Muscle layer of duodenum (tissue), 2 donors: ENCODE data around the gene ARHGEF4.

Experiments
- H3K27ac ChIP-seq: one replicate; pipeline ENCODE4 v1.7.0; 2013; ENCODE audit warnings: mild to moderate bottlenecking, low read length
- H3K27me3 ChIP-seq: one replicate; pipeline ENCODE4 v1.7.0; 2013; ENCODE audit warnings: low read depth, mild to moderate bottlenecking, control low read depth, low read length
- H3K36me3 ChIP-seq, 2 donors: one replicate each; pipeline ENCODE4 v1.7.0; 2013; ENCODE audit warnings: low read length in 2 of 2, control low read depth in 1 of 2, mild to moderate bottlenecking in 1 of 2; ENCODE audit not compliant: insufficient read depth in 2 of 2, control insufficient read depth in 1 of 2
- H3K4me1 ChIP-seq, 2 donors: one replicate each; pipeline ENCODE4 v1.7.0; 2013; ENCODE audit warnings: low read length in 2 of 2, mild to moderate bottlenecking in 2 of 2, control low read depth in 1 of 2, moderate library complexity in 1 of 2; ENCODE audit not compliant: insufficient read depth in 2 of 2, control insufficient read depth in 1 of 2
- H3K4me3 ChIP-seq, 2 donors: one replicate each; pipeline ENCODE4 v1.7.0; 2013; ENCODE audit warnings: low read length in 2 of 2, low read depth in 1 of 2, mild to moderate bottlenecking in 1 of 2
- H3K9me3 ChIP-seq, 2 donors: one replicate each; pipeline ENCODE4 v1.7.0; 2013; ENCODE audit warnings: low read length in 2 of 2, control low read depth in 1 of 2, mild to moderate bottlenecking in 1 of 2; ENCODE audit not compliant: control insufficient read depth in 1 of 2
- donor health status: healthy.

ARHGEF4 gene, protein sequence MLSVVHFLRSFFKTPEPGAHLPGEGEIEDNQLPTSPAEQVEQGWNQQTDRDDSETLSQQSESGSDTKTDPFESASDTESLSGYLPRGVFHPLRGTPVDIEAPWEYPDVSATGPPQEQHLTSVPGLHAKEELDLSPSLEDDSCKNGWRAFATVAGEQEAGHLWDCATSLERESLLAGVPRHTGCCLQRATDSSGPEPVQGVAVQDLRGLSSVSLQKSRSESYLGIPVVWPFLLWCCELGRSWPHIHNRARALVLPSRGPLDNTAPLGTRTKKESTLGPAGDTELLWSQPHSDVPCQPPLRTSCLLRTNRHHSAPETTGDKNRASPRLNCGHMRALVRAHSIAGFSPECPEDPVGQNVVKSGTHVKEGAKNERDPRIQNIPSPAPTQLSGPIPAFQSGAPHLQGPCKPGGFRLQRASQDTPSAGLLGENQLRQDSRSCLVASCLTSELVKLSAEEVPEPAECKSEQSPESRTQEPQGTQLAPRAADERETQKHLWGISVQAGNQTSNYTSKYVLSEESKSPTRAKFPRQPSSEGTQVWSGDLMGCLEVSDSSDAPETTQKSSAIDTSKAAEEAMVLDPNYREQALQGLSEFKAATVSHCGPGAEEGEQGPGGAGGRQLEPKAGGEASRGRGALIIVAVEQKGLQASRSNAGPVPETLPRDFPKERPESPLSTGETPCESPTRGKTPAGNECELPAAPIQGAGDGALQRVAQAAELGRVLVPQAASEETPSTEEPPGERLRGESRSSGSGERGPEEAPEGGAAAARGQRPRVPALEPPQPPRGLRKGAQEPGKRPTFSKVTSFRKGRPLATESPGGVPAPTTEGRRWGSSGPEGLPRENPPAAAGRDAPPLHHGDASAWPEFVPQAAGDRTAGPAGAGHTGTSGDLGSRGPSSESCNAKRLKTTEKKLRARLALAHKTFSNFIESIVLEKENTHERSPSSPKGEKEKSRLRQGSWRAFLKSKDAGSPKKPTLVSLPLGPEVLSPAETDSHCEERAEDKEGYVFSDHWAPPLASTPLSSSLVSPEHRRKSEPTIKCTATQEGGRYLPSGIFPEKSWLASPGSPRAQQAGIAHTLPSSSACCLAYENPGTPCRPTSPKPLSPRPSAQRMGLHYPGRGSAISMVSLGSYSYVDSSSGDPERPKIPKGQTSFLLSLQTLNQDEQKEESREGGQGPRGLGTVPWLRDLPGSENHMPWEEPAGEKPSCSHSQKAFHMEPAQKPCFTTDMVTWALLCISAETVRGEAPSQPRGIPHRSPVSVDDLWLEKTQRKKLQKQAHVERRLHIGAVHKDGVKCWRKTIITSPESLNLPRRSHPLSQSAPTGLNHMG (N-terminal part only)

DNA sequence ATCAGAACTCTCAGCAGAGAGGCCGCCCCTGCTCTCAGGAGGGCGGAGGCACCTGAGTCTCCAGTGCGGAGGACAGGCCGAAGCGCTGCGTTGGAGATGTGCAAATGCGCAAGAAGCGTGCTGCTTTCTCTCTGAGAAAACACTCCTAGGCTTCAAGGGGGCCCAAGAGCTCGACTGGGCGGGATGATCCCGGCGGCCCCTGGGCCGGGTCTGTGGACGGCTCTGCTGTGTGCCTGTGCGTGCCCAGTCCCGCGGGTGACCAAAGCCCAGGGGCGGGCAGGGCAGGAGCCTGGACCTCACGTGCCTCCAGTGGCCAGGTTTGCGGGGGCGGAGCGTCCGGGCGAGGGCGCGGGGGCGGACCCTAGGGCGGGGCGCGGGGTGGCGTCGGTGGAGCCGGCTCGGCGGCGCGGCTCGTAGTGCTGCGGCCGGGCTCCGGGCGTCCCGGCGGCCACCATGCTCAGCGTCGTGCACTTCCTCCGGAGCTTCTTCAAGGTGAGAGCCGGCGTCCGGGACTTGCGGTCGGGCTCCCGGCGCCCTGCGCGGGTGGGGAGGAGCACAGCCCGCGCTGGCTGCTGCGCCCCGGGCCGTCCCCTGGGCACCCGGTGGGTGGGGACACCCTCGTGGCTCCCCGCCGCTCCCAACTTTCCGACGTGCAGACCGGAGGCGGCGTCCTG lies at the start of gene ARHGEF4:
Gene ARHGEF4, plus strand, starts transcription at position 414 of the 674 bp plus-strand sequence. Its CDS starts 40 bp downstream, at position 454.
- peak within 1 kb of the TSS in 1 of 2 donors; percentile 41 for H3K4me3 ChIP-seq
- H3K27me3 ChIP-seq = peaks cover 17% of the 10 kb centered on the region
- no peak within 1 kb of the TSS for H3K27ac ChIP-seq
- H3K4me1 ChIP-seq = peaks cover 0 to 6% of the 10 kb centered on the region in 2 donors
- H3K36me3 ChIP-seq = no peaks in the 10 kb centered on the region
- H3K9me3 ChIP-seq = no peaks in the 10 kb centered on the region

- Histone ChIP-seq H3K4me3 (no peak overlapping the region), H3K9me3 (no peaks in the 10 kb centered on the region), H3K27ac (no peak overlapping the region), H3K36me3 (no peaks in the 10 kb centered on the region), H3K4me1 (no peaks in the 10 kb centered on the region), H3K27me3 (no peaks in the 10 kb centered on the region)
These were observed 48.9 kb upstream of the ARHGEF4 start for GRCh38 chr2:130787841-130788240.

DNA sequence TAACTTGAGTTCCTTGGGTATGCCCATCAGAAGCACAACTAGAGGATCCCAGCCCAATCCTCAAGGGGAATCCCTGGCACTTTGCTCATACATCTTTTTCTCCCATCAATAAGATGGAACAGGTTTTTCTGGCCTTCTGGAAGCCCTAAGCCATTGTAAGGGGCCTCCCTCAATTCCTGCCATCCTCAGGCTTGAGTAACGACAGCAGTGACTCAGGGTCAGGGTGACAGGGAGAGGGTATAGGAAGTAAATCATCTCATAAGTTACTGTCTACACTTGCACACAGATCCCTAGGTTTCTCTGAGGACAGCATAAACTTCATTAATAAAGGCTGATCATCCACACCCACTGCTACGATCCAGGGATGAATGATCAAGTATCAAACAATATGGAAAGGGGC lies 46.4 kb upstream of the ARHGEF4 start:
- H3K27ac ChIP-seq = no peak overlapping the region
- H3K9me3 ChIP-seq = no peaks in the 10 kb centered on the region
- no peaks in the 10 kb centered on the region for H3K36me3 ChIP-seq
- H3K27me3 ChIP-seq = no peaks in the 10 kb centered on the region
- no peaks in the 10 kb centered on the region for H3K4me1 ChIP-seq
- H3K4me3 ChIP-seq = no peak overlapping the region

DNA sequence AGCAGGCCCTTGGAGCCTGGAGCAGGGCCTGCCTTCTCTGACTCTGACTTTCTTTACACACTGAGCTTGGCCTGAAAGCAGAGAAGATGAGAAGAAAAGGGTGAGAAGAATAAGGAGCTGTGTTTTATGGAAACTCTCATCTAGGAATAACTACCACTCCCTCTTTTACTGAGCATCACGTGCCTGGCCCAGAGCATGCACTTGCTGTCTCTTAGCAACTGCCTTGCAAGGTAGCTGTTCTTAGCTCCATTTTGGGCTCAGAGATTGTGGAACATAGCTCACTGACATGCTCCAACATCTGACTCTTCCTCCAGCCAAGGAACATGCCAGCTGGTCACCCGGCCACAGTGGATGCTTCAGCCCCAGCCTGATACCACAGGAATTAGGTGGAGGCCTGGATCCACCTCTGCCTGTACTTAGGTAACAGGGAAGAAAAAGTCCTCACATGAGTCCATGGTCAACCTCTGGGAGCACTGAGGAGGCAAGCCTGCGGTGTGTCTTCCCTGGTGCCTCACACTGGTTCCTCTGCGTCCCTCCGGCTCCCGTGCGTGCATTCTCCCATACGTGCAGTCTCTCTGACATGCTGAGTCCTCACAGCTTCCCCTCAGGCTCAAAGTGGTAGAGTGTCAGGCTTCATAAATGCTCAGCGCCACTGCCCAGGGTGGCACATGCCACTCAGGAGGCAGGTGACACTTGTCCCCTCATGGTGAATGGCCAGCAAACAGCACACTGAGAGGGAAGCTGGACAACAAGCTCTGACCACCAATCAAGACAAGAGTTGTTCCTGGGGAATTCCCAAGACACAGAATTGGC lies 45.7 kb upstream of the ARHGEF4 start:
- H3K9me3 ChIP-seq = no peaks in the 10 kb centered on the region
- H3K36me3 ChIP-seq = no peaks in the 10 kb centered on the region
- no peaks in the 10 kb centered on the region for H3K4me1 ChIP-seq
- H3K27ac ChIP-seq = no peak overlapping the region
- H3K27me3 ChIP-seq = no peaks in the 10 kb centered on the region
- H3K4me3 ChIP-seq = no peak overlapping the region

GRCh38 chr2:130791617-130791939 lies 45.1 kb upstream of the ARHGEF4 start:
- Histone ChIP-seq H3K27ac (no peak overlapping the region), H3K4me1 (no peaks in the 10 kb centered on the region), H3K9me3 (no peaks in the 10 kb centered on the region), H3K36me3 (no peaks in the 10 kb centered on the region), H3K27me3 (no peaks in the 10 kb centered on the region), H3K4me3 (no peak overlapping the region)

DNA sequence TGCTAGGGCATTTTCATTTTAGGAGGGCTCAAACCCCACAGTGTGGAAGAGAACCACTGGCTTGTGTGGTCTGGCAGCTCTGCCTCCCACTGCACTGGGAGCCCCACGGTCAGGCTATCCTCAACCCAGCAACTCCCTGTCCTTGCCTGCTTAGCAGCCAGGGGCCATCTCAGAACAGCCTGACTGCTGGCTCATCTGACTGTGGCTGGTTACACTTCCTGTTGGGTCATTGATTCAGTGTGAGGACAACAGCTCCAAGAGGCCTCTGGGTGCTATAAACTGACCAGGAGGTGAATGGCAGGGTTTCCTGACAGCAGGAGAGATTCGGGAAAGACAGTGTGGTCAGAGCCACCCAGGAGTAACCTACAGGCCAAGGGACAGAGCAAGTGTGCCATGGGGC lies 41.3 kb upstream of the ARHGEF4 start:
- Histone ChIP-seq H3K9me3 (no peaks in the 10 kb centered on the region), H3K4me3 (no peak overlapping the region), H3K36me3 (no peaks in the 10 kb centered on the region), H3K27me3 (no peaks in the 10 kb centered on the region), H3K4me1 (peaks cover 0 to 7% of the 10 kb centered on the region in 2 donors), H3K27ac (no peak overlapping the region)

DNA sequence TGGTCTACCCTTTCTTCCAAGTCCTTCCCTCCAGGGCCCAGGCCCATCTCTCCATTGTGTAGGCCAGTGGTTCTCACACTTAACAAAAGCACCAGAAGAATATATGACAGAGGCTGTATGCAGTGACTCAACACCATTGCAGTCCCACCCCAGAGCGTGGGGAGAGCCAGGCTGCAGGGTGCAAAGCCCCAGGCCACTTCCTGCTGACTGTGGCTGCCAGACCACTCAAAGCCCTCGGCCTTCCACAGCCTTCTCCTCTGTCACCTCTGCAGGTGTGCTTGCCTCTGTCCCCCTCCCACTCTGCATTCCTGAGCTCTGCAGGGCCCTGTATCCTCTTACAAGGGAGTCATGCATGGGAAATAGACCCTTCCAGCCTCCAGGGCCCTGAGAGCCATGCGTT lies 40.4 kb upstream of the ARHGEF4 start:
- no peak overlapping the region for H3K27ac ChIP-seq
- no peaks in the 10 kb centered on the region for H3K36me3 ChIP-seq
- no peaks in the 10 kb centered on the region for H3K9me3 ChIP-seq
- no peaks in the 10 kb centered on the region for H3K27me3 ChIP-seq
- H3K4me1 ChIP-seq = peaks cover 0 to 7% of the 10 kb centered on the region in 2 donors
- H3K4me3 ChIP-seq = no peak overlapping the region

GRCh38 chr2:130797493-130798435 lies 39.0 kb upstream of the ARHGEF4 start:
- Histone ChIP-seq H3K36me3 (no peaks in the 10 kb centered on the region), H3K27me3 (no peaks in the 10 kb centered on the region), H3K4me1 (peaks cover 0 to 7% of the 10 kb centered on the region in 2 donors), H3K27ac (no peak overlapping the region), H3K9me3 (no peaks in the 10 kb centered on the region), H3K4me3 (peak overlapping the region; percentile 74 to 90)

- Histone ChIP-seq H3K27me3 (no peaks in the 10 kb centered on the region), H3K27ac (no peak overlapping the region), H3K36me3 (no peaks in the 10 kb centered on the region), H3K9me3 (no peaks in the 10 kb centered on the region), H3K4me3 (peak overlapping the region; percentile 74 to 90), H3K4me1 (peaks cover 0 to 7% of the 10 kb centered on the region in 2 donors)
These were observed 38.1 kb upstream of the ARHGEF4 start for GRCh38 chr2:130798472-130799218.
